Sigmoid colon (tissue), 7 donors: ENCODE measurements around the gene PFDN4. TPM values are rescaled to one million over a fixed set of nuclear protein-coding genes. Genes with fewer than 3 reads are reported as not detected.

Source experiments
- DNase-seq: peaks from one replicate; pipeline ENCODE4 v3.0.0-alpha.2; 2019
- H3K27ac ChIP-seq, 4 donors: fragments of 200-600 bp; sonication (generic); one replicate each; pipeline ENCODE4 v1.5.1; 2016 to 2019; ENCODE audit warnings: mild to moderate bottlenecking in 1 of 4
- H3K27me3 ChIP-seq, 3 donors: fragments of 200-600 bp; sonication (generic); one replicate each; pipeline ENCODE4 v1.5.1; 2019; ENCODE audit warnings: mild to moderate bottlenecking in 1 of 3
- H3K36me3 ChIP-seq, 4 donors: fragments of 200-600 bp; sonication (generic); one replicate each; pipeline ENCODE4 v1.5.1; 2016 to 2019
- H3K4me1 ChIP-seq, 4 donors: fragments of 200-600 bp; sonication (generic); one replicate each; pipeline ENCODE4 v1.5.1; 2017 to 2019
- H3K4me3 ChIP-seq, 4 donors: fragments of 200-600 bp; sonication (generic); one replicate each; pipeline ENCODE4 v1.5.1; 2017 to 2019; ENCODE audit warnings: mild to moderate bottlenecking in 2 of 4, moderate library complexity in 1 of 4
- H3K9me3 ChIP-seq, 4 donors: fragments of 200-600 bp in 3 of 4; sonication (generic) in 3 of 4; one replicate each; pipeline versions ENCODE4 v1.5.1 to v1.6.1; 2013 to 2019
- EP300 ChIP-seq, 4 donors: sonication (generic); formaldehyde crosslinking; IDR thresholded peaks; one replicate each; pipeline ENCODE4 v1.6.1; 2017; ENCODE audit warnings: antibody characterized with exemption in 4 of 4
- POLR2A ChIP-seq, 2 donors: fragments of 450-650 bp; IDR thresholded peaks; one replicate each; pipeline ENCODE4 v1.6.1; 2016; ENCODE audit warnings: antibody characterized with exemption in 2 of 2, mild to moderate bottlenecking in 2 of 2, moderate library complexity in 2 of 2
- POLR2AphosphoS5 ChIP-seq, 4 donors: sonication (generic); formaldehyde crosslinking; IDR thresholded peaks; one replicate each; pipeline ENCODE4 v1.6.1; 2017; ENCODE audit warnings: antibody characterized with exemption in 4 of 4
- WGBS, 2 donors: extraction: QIAGEN DNeasy Blood & Tissue Kit; methylation state at CpG; one replicate each; pipeline ENCODE4 v1.1.7; 2013; 5-methylcytosine and 5-hydroxymethylcytosine counted together
- intact Hi-C: fragments of 100-400 bp; cut with DNase I; formaldehyde crosslinking; loops from one replicate; pipeline ENCODE4 v1.15.1; 2023
- polyA plus RNA-seq, 3 donors: library from polyadenylated mRNA; stranded (reverse); fragments of 200-250 nt; gene quantifications; one replicate each; pipeline ENCODE4 v1.2.3, GENCODE V29; 2013
- total RNA-seq, 4 donors: library from RNA; depleted of rRNA; stranded (reverse); fragments of >200 nt; gene quantifications; one replicate each; pipeline ENCODE4 v1.1.0, GENCODE V29; 2016
- TF ChIP-seq, protein P1 (sequence below), 4 experiments: fragments of 450-650 bp in 3 of 4; fragments of 200-600 bp in 1 of 4; IDR thresholded peaks; one replicate each; pipeline ENCODE4 v1.5.1; 2016 to 2019; ENCODE audit warnings: antibody characterized with exemption in 4 of 4, mild to moderate bottlenecking in 3 of 4, moderate library complexity in 2 of 4
- donor health status: healthy with polysubstance abuse.
- donor health status: Bipolar disorder and iron deficiency.
- donor health status: healthy.

The PFDN4 gene
- total and polyA plus RNA-seq, 7 donors: 55.3 to 284 (median 101) TPM

DNA sequence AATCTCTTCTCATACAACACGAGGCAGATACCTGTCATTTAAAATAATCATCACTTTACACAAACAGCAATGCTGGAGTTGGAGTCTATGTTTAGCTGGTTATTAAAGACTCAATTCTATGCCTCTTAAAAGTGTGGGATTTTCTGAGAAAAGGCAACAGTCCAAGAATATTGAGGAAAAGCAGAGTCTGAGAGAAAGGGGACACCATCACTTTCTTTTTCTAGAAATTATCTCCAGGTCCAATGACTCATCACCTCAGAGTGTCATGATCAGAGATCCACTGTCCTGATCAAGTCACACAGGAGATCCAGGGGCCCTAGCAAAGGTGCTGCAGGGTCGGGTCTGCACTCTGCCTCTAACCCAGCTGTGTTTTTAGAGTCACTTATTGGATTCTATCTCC lies 42.1 kb upstream of the PFDN4 start:
- Histone ChIP-seq H3K9me3 (no peaks in the 10 kb centered on the region), H3K4me1 (no peaks in the 10 kb centered on the region), H3K4me3 (no peak overlapping the region), H3K27me3 (peaks cover 0 to 39% (median 14%) of the 10 kb centered on the region in 3 donors), H3K27ac (no peak overlapping the region), H3K36me3 (no peaks in the 10 kb centered on the region)
- no peak for DNase-seq
- WGBS, 2 donors: 71 to 72% methylated on average over 2 of the region's 2 CpGs
- no peak for TF ChIP-seq POLR2A (IDR thresholded peaks at IDR 0.05)
- TF ChIP-seq POLR2AphosphoS5 (IDR thresholded peaks at IDR 0.05): no peak
- TF ChIP-seq EP300 (IDR thresholded peaks at IDR 0.05): no peak
- TF ChIP-seq, protein P1, sequence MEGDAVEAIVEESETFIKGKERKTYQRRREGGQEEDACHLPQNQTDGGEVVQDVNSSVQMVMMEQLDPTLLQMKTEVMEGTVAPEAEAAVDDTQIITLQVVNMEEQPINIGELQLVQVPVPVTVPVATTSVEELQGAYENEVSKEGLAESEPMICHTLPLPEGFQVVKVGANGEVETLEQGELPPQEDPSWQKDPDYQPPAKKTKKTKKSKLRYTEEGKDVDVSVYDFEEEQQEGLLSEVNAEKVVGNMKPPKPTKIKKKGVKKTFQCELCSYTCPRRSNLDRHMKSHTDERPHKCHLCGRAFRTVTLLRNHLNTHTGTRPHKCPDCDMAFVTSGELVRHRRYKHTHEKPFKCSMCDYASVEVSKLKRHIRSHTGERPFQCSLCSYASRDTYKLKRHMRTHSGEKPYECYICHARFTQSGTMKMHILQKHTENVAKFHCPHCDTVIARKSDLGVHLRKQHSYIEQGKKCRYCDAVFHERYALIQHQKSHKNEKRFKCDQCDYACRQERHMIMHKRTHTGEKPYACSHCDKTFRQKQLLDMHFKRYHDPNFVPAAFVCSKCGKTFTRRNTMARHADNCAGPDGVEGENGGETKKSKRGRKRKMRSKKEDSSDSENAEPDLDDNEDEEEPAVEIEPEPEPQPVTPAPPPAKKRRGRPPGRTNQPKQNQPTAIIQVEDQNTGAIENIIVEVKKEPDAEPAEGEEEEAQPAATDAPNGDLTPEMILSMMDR (IDR thresholded peaks at IDR 0.05): no peak
- intact Hi-C loops: no loop called here

DNA sequence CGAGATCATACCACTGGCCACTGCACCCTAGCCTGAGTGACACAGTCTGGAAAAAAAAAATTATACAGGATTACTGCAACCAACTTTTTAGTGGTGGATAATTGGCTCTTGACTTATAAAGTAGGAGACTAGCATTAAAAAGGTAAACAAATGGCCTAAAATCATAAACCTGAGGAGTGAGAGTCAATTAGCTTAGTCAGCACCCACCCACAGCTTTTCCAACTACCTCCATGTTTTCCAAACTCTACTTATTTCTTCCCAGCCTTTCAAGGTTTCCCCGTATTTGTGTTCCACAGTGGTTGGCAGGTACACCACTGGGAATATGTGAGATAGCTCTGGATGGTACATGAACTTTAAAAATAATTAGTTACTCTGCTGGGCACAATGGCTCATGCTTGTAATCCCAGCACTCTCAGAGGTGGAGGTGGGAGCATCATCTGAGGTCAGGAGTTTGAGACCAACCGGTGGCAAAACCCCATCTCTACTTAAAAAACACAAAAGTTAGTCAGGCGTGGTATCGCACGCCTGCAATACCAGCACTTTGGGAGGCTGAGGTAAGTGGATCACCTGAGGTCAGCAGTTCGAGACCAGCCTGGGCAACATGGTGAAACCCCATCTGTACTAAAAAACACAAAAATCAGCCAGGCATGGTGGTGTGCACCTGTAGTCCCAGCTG lies 40.8 kb upstream of the PFDN4 start:
- no peak for DNase-seq
- no peaks in the 10 kb centered on the region for H3K4me1 ChIP-seq
- H3K27me3 ChIP-seq: peaks cover 0 to 52% (median 23%) of the 10 kb centered on the region in 3 donors
- H3K9me3 ChIP-seq: no peaks in the 10 kb centered on the region
- no peak overlapping the region for H3K27ac ChIP-seq
- H3K4me3 ChIP-seq: no peak overlapping the region
- 92% methylated on average over 7 of the region's 7 CpGs for WGBS, 2 donors
- no peaks in the 10 kb centered on the region for H3K36me3 ChIP-seq
- TF ChIP-seq, protein P1 (IDR thresholded peaks at IDR 0.05): no peak
- TF ChIP-seq POLR2AphosphoS5 (IDR thresholded peaks at IDR 0.05) (no peak), POLR2A (IDR thresholded peaks at IDR 0.05) (no peak), EP300 (IDR thresholded peaks at IDR 0.05) (no peak)
- intact Hi-C loops: no loop called here

DNA sequence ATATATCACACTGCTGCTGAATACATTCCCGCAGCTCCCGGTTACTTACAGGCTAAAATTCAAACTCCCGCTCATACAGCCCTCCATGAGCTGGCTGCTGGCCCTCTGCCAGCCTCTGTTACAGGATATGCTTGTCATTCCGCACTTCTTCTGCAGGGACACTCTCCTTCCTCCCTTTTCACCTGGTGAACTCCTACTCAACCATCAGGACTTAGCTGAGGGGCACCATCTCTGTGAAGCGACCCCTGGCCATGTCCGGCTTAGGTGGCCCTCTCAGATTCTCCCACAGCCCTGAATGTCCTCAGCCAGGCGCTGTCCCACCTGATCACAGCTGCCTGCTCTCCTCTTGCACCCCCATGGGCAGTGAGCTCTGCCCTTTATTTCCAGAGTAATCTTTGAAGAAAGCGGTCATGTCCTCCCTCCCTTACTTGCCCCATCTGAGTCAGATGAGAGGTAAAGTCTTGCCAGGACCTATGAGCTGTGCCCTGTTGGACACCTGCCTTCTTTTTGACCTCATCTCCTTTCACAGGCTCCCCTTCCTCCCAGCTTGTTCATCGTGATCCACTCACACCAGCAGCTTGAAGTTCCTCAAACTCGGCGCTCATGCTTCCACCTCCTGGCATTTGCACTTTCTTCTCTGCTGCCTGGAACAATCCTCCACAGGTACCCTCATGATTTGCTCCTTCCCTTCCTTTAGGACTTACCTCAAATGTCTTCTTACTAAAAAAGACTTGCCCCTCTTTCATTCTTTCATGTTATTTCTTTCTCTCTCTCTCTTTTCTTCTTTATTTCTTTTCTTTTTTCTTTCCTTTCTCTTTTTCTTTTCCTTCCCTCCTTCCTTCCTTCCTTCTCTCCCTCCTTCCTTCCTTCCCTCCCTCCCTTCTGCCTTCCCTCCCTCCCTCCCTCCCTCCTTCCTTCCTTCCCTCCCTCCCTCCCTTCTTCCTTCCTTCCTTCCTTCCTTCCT lies 39.7 kb upstream of the PFDN4 start:
- Histone ChIP-seq H3K27me3 (peaks cover 4 to 63% (median 33%) of the 10 kb centered on the region in 3 donors), H3K36me3 (no peaks in the 10 kb centered on the region), H3K9me3 (no peaks in the 10 kb centered on the region), H3K4me1 (peaks cover 0 to 8% (median 4%) of the 10 kb centered on the region in 4 donors), H3K4me3 (no peak overlapping the region), H3K27ac (no peak overlapping the region)
- WGBS, 2 donors: 66 to 74% methylated on average over 11 of the region's 11 CpGs
- no peak for DNase-seq
- TF ChIP-seq EP300 (IDR thresholded peaks at IDR 0.05) (no peak), POLR2A (IDR thresholded peaks at IDR 0.05) (no peak), POLR2AphosphoS5 (IDR thresholded peaks at IDR 0.05) (no peak)
- TF ChIP-seq, protein P1 (IDR thresholded peaks at IDR 0.05): no peak
- intact Hi-C loops: no loop called here

DNA sequence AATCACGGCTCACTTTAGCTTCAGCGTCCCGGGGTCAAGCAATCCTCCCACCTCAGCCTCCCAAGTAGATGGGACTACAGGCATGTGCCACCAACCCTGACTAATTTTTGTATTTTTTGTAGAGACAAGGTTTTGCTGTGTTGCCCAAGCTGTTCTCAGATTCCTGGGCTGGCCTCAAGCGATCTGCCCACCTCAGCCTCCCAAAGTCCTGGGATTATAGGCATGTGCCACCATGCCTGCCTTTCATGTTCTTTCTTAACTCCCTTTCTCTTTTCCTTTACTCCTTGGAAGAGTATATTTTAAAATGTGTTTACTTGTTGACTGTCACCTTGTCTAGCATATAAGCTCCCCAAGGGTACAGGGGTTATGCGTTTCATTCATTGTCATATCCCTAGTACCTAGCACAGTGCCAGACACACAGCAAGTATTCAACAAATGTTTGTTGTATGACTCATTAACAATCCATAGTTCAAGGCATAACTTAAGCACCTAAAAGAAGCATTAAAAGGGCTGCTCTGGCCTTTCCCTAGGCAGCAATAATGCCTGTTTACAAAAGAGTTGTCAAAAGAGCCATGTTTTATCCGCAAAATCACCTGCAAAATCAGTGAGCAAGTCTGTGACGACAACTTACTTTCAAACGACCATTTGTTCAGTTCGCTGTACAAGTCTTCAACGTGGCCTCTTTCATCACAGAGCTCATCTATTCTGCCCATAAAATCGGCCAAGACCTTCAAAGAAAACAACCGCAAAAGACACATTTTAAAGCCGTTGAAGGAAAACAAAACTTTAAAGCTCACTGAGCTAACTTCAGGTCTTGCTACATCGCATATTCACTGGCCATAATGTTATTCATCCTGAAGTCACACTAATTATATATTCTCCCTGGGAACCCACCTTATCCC lies 38.7 kb upstream of the PFDN4 start:
- no peak overlapping the region for H3K4me3 ChIP-seq
- 37 to 65% methylated on average over 14 of the region's 14 CpGs for WGBS, 2 donors
- peaks cover 0 to 18% (median 14%) of the 10 kb centered on the region in 4 donors for H3K4me1 ChIP-seq
- intact Hi-C loops: no loop called here
- TF ChIP-seq, protein P1 (IDR thresholded peaks at IDR 0.05): no peak
- TF ChIP-seq POLR2A (IDR thresholded peaks at IDR 0.05) (no peak), POLR2AphosphoS5 (IDR thresholded peaks at IDR 0.05) (no peak), EP300 (IDR thresholded peaks at IDR 0.05) (no peak)
- DNase-seq: no peak
- no peak overlapping the region for H3K27ac ChIP-seq
- no peaks in the 10 kb centered on the region for H3K9me3 ChIP-seq
- H3K27me3 ChIP-seq: peaks cover 12 to 73% (median 43%) of the 10 kb centered on the region in 3 donors
- no peaks in the 10 kb centered on the region for H3K36me3 ChIP-seq
